Vagina (tissue), 2 donors: ENCODE data around the gene SART3.

Source experiments
- CTCF ChIP-seq, 3 experiments: fragments of 450-650 bp in 2 of 3; fragments of 200-600 bp in 1 of 3; sonication (generic) in 1 of 3; IDR thresholded peaks; one replicate each; pipeline ENCODE4 v1.5.1; 2017 to 2019; ENCODE audit warnings: antibody characterized with exemption in 3 of 3, mild to moderate bottlenecking in 2 of 3, moderate library complexity in 2 of 3
- POLR2A ChIP-seq, 2 donors: fragments of 450-650 bp; IDR thresholded peaks; one replicate each; pipeline ENCODE4 v1.6.1; 2017; ENCODE audit warnings: antibody characterized with exemption in 2 of 2, mild to moderate bottlenecking in 2 of 2, moderate library complexity in 2 of 2
- POLR2AphosphoS5 ChIP-seq, 2 donors: sonication (generic); formaldehyde crosslinking; IDR thresholded peaks; one replicate each; pipeline ENCODE4 v1.9.0; 2017; ENCODE audit warnings: antibody characterized with exemption in 2 of 2, mild to moderate bottlenecking in 2 of 2, low read depth in 1 of 2; ENCODE audit not compliant: insufficient read depth in 1 of 2

- no peak for TF ChIP-seq POLR2AphosphoS5 (IDR thresholded peaks at IDR 0.05; ENCODE audit: insufficient read depth in 1 of 2, low read depth in 1 of 2)
- TF ChIP-seq POLR2A (IDR thresholded peaks at IDR 0.05) = no peak
- TF ChIP-seq CTCF (IDR thresholded peaks at IDR 0.05) = no peak
Observed at GRCh38 chr12:108515916-108516315, 45.1 kb downstream of the SART3 start.
